ENCODE measurements around the gene PLCG2. TPM values are rescaled to one million over a fixed set of nuclear protein-coding genes. Genes with fewer than 3 reads are reported as not detected.
"Not testable (repeated sequence)": the region's sequence is repeated elsewhere in the genome, so short reads cannot be mapped to it uniquely, and the experiment has no call there.

Gene PLCG2
- total RNA-seq, 1 experiment from 2014 or later, result 0.08 TPM

DNA sequence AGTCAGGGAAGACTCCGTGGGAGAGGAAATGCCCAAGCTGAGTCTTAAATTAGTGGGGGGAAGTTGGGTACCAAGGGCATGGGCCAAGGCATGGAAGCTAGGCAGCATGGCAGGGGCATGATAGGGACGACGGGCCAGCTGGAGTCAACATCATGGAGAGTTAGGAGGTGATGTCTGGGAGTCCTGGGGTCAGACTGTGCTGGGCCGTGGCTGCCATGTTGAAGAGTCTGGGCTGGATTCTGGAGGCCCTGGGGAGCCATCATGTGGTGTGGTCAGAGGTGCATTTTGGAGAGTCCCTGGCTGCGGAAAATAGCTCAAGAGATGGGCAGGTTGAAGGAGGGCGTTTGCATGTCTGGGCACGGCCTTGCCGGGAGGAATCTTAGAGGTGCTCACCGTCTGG is 146.9 kb downstream of the PLCG2 start:
- Histone ChIP-seq H3K27me3 (replicated peaks) (no peaks in the 10 kb centered on the region), H3K9me3 (replicated peaks) (no peaks in the 10 kb centered on the region), H3K4me3 (no peak overlapping the region), H3K4me1 (replicated peaks) (no peaks in the 10 kb centered on the region), H3K27ac (no peak overlapping the region), H3K36me3 (no peaks in the 10 kb centered on the region)
- no peak for DNase-seq (ENCODE audit: low read depth in 1 of 2, low spot score in 2 of 2)

- no peak for DNase-seq (ENCODE audit: low read depth in 1 of 2, low spot score in 2 of 2)
- no peaks in the 10 kb centered on the region for H3K36me3 ChIP-seq
- H3K4me1 ChIP-seq (replicated peaks), result no peaks in the 10 kb centered on the region
- H3K27me3 ChIP-seq (replicated peaks), result no peaks in the 10 kb centered on the region
- no peak overlapping the region for H3K4me3 ChIP-seq
- no peak overlapping the region for H3K27ac ChIP-seq
- H3K9me3 ChIP-seq (replicated peaks), result no peaks in the 10 kb centered on the region
These were observed 148.6 kb downstream of the PLCG2 start for GRCh38 chr16:81927561-81928185.

DNA sequence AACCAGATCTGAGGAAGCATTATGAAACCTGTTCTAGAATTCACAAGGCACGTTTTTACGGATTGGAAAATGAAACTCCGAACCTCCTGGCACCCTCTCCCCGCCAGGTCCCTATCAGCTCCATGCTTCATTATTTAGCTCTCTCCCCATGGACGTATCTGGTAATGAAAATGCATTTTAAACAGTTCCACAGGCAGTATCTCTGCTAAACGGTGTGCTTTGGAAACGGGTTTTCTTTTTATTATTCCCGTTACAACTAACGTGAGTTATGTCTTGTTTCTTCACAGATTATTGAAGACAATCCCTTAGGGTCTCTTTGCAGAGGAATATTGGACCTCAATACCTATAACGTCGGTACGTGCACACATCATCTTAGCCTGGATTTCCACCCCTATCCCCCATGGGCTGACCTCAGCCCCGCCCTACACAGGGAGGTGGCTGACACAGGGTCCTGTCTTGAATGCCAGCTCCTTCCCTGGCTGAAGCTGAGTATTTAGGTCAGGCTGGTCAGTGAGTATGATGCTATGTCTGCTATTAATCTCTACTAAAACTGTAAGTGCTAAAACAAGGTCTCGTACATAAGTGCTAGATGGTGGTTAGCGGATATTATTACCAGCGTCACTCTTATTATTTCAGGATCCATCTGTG is 149.3 kb downstream of the PLCG2 start:
- Histone ChIP-seq H3K27me3 (replicated peaks) (no peaks in the 10 kb centered on the region), H3K4me3 (no peak overlapping the region)

DNA sequence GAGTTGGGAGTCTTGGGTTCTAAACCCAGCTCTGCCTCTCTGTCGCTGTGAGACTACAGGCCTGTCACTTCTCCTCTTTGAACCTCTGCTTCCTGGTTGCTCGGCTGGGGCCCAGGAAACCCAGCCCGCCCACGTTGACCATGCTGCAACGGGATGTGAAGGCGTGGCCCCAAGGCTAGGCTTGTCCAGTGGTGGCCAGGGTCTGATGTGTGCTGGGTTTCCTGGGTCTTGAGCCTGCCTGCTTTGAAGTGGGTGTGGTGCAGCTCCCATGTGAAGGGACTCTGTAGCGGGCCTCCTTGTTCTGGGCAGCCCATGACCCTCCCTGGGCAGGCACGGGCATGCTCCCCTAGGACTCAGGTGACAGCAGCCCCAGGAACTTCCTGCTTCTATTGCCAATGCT is 149.9 kb downstream of the PLCG2 start:
- H3K9me3 ChIP-seq (replicated peaks), result no peaks in the 10 kb centered on the region
- no peaks in the 10 kb centered on the region for H3K36me3 ChIP-seq
- no peaks in the 10 kb centered on the region for H3K27me3 ChIP-seq (replicated peaks)
- H3K4me3 ChIP-seq, result no peak overlapping the region
- no peak overlapping the region for H3K27ac ChIP-seq
- DNase-seq (ENCODE audit: low read depth in 1 of 2, low spot score in 2 of 2), result no peak
- no peaks in the 10 kb centered on the region for H3K4me1 ChIP-seq (replicated peaks)

More for the DNA sequence above, 149.3 kb downstream of the PLCG2 start:
- DNase-seq (ENCODE audit: low read depth in 1 of 2, low spot score in 2 of 2), result no peak
- no peaks in the 10 kb centered on the region for H3K9me3 ChIP-seq (replicated peaks)
- H3K4me1 ChIP-seq (replicated peaks), result no peaks in the 10 kb centered on the region
- no peak overlapping the region for H3K27ac ChIP-seq
- H3K36me3 ChIP-seq, result no peaks in the 10 kb centered on the region

- no peaks in the 10 kb centered on the region for H3K27me3 ChIP-seq (replicated peaks)
- DNase-seq (ENCODE audit: low read depth in 1 of 2, low spot score in 2 of 2), result no peak
- no peak overlapping the region for H3K27ac ChIP-seq
- no peak overlapping the region for H3K4me3 ChIP-seq
- H3K9me3 ChIP-seq (replicated peaks), result no peaks in the 10 kb centered on the region
- H3K4me1 ChIP-seq (replicated peaks), result no peaks in the 10 kb centered on the region
- no peaks in the 10 kb centered on the region for H3K36me3 ChIP-seq
These were observed 150.8 kb downstream of the PLCG2 start for GRCh38 chr16:81929841-81930240.

- Histone ChIP-seq H3K27ac (no peak overlapping the region), H3K4me1 (replicated peaks) (no peaks in the 10 kb centered on the region)
- no peak for DNase-seq (ENCODE audit: low read depth in 1 of 2, low spot score in 2 of 2)
These were observed 152.8 kb downstream of the PLCG2 start for GRCh38 chr16:81931927-81932326.

DNA sequence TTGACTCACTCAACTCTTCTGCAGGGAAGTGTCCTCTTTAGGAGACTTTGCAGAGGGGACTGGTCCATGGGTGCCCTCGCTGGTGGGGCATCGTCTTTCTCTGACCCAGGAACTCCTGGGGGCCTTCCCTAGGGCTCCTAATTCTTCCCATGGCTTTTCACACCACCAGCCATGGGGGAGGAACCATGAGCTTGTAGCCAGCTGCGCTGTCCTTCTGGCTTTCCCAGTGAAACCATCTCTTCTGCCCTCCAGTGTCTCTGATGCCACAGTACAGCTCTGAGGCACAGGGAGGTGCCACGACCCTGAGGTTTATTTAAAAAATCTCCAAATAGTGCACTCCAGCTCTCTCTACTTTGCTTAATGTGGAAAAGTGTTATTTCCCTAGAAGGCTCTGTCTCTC is 153.6 kb downstream of the PLCG2 start:
- DNase-seq (ENCODE audit: low read depth in 1 of 2, low spot score in 2 of 2), result no peak
- no peak overlapping the region for H3K4me3 ChIP-seq

More at GRCh38 chr16:81931927-81932326, 152.8 kb downstream of the PLCG2 start:
- Histone ChIP-seq H3K27me3 (replicated peaks) (no peaks in the 10 kb centered on the region), H3K4me3 (no peak overlapping the region), H3K36me3 (no peaks in the 10 kb centered on the region), H3K9me3 (replicated peaks) (no peaks in the 10 kb centered on the region)

GRCh38 chr16:81933361-81933760 is 154.3 kb downstream of the PLCG2 start:
- DNase-seq (ENCODE audit: low read depth in 1 of 2, low spot score in 2 of 2), result no peak
- no peaks in the 10 kb centered on the region for H3K27me3 ChIP-seq (replicated peaks)
- H3K27ac ChIP-seq, result no peak overlapping the region
- H3K9me3 ChIP-seq (replicated peaks), result no peaks in the 10 kb centered on the region
- H3K4me3 ChIP-seq, result no peak overlapping the region
- H3K36me3 ChIP-seq, result no peaks in the 10 kb centered on the region
- H3K4me1 ChIP-seq (replicated peaks), result peaks cover 4% of the 10 kb centered on the region; the same call in 1 of the 2 replicates

More for the DNA sequence above, 153.6 kb downstream of the PLCG2 start:
- no peaks in the 10 kb centered on the region for H3K9me3 ChIP-seq (replicated peaks)
- no peaks in the 10 kb centered on the region for H3K4me1 ChIP-seq (replicated peaks)
- H3K36me3 ChIP-seq, result no peaks in the 10 kb centered on the region
- no peaks in the 10 kb centered on the region for H3K27me3 ChIP-seq (replicated peaks)
- no peak overlapping the region for H3K27ac ChIP-seq

- not testable (repeated sequence) for DNase-seq (ENCODE audit: low read depth in 1 of 2, low spot score in 2 of 2); H3K27me3 ChIP-seq (replicated peaks)
These were observed 155.6 kb downstream of the PLCG2 start for GRCh38 chr16:81934711-81935110.

GRCh38 chr16:81936209-81937000 is 157.3 kb downstream of the PLCG2 start:
- H3K4me3 ChIP-seq, result no peak overlapping the region
- H3K9me3 ChIP-seq (replicated peaks), result no peaks in the 10 kb centered on the region
- no peaks in the 10 kb centered on the region for H3K36me3 ChIP-seq
- H3K4me1 ChIP-seq (replicated peaks), result peaks cover 13% of the 10 kb centered on the region
- H3K27ac ChIP-seq, result no peak overlapping the region
- DNase-seq (ENCODE audit: low read depth in 1 of 2, low spot score in 2 of 2), result no peak
- no peaks in the 10 kb centered on the region for H3K27me3 ChIP-seq (replicated peaks)

More at GRCh38 chr16:81934711-81935110, 155.6 kb downstream of the PLCG2 start:
- not testable (repeated sequence) for H3K9me3 ChIP-seq (replicated peaks); H3K27ac ChIP-seq; H3K4me3 ChIP-seq; H3K36me3 ChIP-seq; H3K4me1 ChIP-seq (replicated peaks)

DNA sequence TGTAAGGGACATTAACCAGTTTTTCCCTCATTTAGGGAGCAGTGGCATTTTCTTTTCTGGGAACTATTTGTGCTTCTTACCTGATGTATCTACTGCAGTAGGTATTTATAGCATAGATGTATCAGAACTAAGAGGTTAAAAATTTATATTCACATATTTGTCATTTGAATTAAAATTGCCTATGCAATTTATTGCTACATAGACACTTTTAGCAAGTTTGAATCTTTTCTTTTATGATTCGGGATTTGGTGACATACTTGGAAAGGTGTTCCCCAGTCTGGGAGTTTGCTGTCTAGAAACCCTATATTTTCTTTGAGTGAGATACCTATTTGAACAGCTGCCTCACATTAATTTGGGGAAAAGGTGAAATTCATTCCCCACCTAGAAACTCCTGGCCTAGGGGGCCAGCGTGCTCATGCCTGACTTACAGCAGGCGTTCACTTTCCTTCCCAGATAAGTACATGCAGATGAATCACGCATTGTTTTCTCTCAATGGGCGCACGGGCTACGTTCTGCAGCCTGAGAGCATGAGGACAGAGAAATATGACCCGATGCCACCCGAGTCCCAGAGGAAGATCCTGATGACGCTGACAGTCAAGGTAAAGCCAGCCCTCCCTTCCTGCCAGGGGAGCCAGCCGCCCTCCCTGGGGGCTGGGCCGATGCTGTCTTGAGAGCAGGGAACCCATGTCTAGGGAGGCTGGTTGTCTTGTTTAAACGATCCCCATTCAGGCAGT is 158.4 kb downstream of the PLCG2 start:
- Histone ChIP-seq H3K9me3 (replicated peaks) (no peaks in the 10 kb centered on the region), H3K4me3 (no peak overlapping the region), H3K4me1 (replicated peaks) (peaks cover 17% of the 10 kb centered on the region), H3K27me3 (replicated peaks) (no peaks in the 10 kb centered on the region), H3K27ac (no peak overlapping the region), H3K36me3 (no peaks in the 10 kb centered on the region)
- DNase-seq (ENCODE audit: low read depth in 1 of 2, low spot score in 2 of 2), result no peak

DNA sequence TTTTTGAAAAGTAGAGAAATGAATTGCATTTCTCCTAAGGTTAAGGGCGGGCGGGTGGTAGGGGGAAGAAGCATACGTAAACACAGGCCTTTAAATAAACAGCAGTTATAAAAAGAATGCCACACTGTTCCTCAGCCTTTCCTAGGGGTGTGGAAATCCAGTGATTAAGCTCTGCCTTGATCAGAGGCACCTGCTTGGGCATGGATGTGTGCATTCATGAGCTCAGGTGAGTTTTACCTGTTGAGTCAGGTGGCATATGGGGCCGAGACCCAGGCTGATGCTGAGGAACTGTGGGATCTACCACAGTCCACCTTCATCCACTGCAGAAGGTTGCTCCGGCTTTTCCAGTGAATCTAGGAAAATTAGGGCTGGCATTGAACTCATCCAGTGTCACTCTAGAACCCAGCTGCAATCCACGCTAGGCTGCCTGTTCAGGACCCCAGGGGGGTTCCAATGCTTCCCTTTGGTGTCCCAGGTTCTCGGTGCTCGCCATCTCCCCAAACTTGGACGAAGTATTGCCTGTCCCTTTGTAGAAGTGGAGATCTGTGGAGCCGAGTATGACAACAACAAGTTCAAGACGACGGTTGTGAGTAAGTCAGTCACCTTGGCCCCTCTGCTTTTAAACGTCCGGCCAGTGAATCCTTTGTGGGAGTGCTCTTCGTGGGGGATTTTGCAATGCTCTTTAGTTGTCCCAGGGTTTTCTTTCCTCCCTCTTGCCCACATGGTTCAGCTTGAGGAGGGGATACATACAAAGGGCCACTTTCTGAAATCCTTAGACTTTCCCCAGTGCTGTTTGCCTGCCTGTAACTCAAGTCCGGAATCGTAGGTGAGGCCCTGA is 159.5 kb downstream of the PLCG2 start:
- DNase-seq (ENCODE audit: low read depth in 1 of 2, low spot score in 2 of 2), result no peak
- H3K4me3 ChIP-seq, result no peak overlapping the region
- no peak overlapping the region for H3K27ac ChIP-seq
- no peaks in the 10 kb centered on the region for H3K36me3 ChIP-seq
- H3K4me1 ChIP-seq (replicated peaks), result peaks cover 17% of the 10 kb centered on the region
- H3K9me3 ChIP-seq (replicated peaks), result no peaks in the 10 kb centered on the region
- H3K27me3 ChIP-seq (replicated peaks), result no peaks in the 10 kb centered on the region
